NCI-H2196 treated with DMSO at 0.1 percent for 48 hours (cell line): ENCODE data around the gene ACADM.
"Not testable (repeated sequence)": the region's sequence is repeated elsewhere in the genome, so short reads cannot be mapped to it uniquely, and the experiment has no call there.

ENCODE experiments used
- DNase-seq: peaks from one replicate; lab custom pipeline; 2025; ENCODE audit not compliant: unreplicated experiment; lab: John Stamatoyannopoulos, UW

The ACADM gene

GRCh38 chr1:75794382-75794781, 69.9 kb downstream of the ACADM start:
- no peak for DNase-seq

GRCh38 chr1:75795703-75796193, 71.2 kb downstream of the ACADM start:
- DNase-seq, result no peak

GRCh38 chr1:75796376-75797272, 72.1 kb downstream of the ACADM start, which contains the start of gene MSH4:
Gene MSH4, plus strand, starts transcription at chr1:75796882. Its CDS starts 104 bp downstream, at chr1:75796986.
- no peak for DNase-seq

- DNase-seq, result no peak
Observed at GRCh38 chr1:75797273-75797588, 72.7 kb downstream of the ACADM start.

- DNase-seq, result no peak
Observed at GRCh38 chr1:75797606-75798216, 73.2 kb downstream of the ACADM start.

- not testable (repeated sequence) for DNase-seq
Observed at GRCh38 chr1:75801480-75801879, 77.0 kb downstream of the ACADM start.

- no peak for DNase-seq
Observed at GRCh38 chr1:75808921-75809320, 84.4 kb downstream of the ACADM start.

- DNase-seq, result not testable (repeated sequence)
Observed at GRCh38 chr1:75810113-75810512, 85.6 kb downstream of the ACADM start.

- no peak for DNase-seq
Observed at GRCh38 chr1:75811211-75811981, 86.9 kb downstream of the ACADM start.

GRCh38 chr1:75812065-75812464, 87.6 kb downstream of the ACADM start:
- no peak for DNase-seq
